Prostate gland (tissue), 2 donors: ENCODE results near the gene HRCT1.

Experiments
- CTCF ChIP-seq, 4 experiments: fragments of 200-600 bp in 2 of 4; fragments of 450-650 bp in 2 of 4; sonication (generic) in 2 of 4; IDR thresholded peaks; 1 replicate in 3 of 4; 2 replicates in 1 of 4; pipeline ENCODE4 v1.5.1; 2016 to 2019; ENCODE audit warnings: antibody characterized with exemption in 4 of 4, mild to moderate bottlenecking in 2 of 4, moderate library complexity in 2 of 4
- POLR2A ChIP-seq: fragments of 450-650 bp; IDR thresholded peaks from one replicate; pipeline ENCODE4 v1.6.1; 2016; ENCODE audit warnings: antibody characterized with exemption, mild to moderate bottlenecking
- POLR2AphosphoS5 ChIP-seq: sonication (generic); formaldehyde crosslinking; IDR thresholded peaks from one replicate; pipeline ENCODE4 v1.6.1; 2017; ENCODE audit warnings: antibody characterized with exemption

DNA sequence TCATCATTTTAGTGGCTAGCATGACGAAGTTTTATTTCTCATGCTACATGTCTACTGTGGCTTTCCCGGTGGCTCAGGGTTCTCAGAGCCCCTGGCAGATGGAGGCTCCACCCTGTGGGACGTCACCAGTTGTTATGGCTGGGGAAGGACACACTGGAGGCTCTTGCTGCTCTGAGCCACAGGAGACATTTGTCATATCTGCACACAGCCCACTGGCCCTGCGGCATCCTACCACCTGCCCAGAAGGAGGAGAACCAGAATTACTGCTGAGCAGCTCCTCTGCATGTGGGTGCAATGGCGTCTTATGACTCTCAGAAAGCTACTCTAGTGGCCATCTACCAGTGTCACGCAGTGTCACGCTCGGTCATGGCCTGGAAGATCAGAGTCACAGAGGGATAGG is 42.4 kb upstream of the HRCT1 start:
- TF ChIP-seq CTCF (IDR thresholded peaks at IDR 0.05) (no peak), POLR2AphosphoS5 (no peak), POLR2A (no peak)
